ENCODE data around the gene RAPGEF1. TPM values are rescaled to one million over a fixed set of nuclear protein-coding genes. Genes with fewer than 3 reads are reported as not detected.
"Not testable (repeated sequence)": the region's sequence is repeated elsewhere in the genome, so short reads cannot be mapped to it uniquely, and the experiment has no call there.

RAPGEF1 gene
- total RNA-seq, 2 experiments from 2014 or later, result 149 to 158 TPM

DNA sequence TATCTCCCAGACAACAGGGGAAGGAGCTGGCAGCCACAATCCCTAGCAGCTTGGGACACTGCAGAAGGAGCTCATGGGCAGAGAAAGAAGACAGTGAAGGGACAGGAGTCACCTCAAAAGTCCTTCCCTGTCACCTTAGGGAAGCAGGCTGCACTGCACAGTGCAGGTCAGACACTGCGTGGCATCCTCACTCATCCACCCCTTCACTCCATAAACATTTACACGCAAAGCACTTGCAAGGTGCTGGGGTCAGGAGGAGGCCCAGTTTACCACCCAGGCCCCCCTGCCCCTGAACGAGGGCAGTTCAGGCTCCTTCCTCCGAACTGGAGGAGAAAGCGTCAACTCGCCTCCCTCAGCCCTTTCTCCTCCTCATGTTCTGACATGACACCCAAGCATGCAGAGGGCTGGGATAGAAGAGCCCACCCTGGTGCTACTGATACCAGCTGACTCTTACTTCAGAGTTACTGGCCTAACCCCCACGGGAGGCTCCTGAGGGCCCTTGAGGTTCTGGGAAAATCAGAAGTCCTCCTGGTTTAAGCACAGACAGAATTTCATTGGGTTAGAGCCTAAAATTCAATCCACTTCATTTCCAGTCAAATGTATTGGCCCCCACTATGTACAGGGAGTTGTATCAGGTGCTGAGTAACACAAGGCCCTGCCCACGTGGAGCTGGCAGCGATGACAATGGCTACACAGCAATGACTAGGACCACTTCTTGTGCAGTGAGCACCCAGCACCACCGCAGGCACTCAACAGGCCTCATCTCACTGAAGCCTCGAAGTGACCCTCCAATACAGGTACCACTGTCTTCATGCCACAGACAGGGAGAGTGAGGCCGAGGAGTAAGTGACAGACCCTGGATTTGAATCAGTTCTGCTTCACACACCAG is 70.4 kb downstream of the RAPGEF1 start:
- Mint-ChIP-seq H3K27ac (peak overlapping the region; percentile 100), H3K36me3 (ENCODE audit: low read depth) (peaks cover 54% of the 10 kb centered on the region), H3K9me3 (no peaks in the 10 kb centered on the region), H3K4me1 (peaks cover 96% of the 10 kb centered on the region), H3K4me3 (peak overlapping the region; percentile 67), H3K27me3 (no peaks in the 10 kb centered on the region)
- DNase-seq, result peak; percentile 31
- ChIA-PET POLR2A (interaction anchor here (0.6 to 9.5 kb wide), 10 partner anchors 9 to 64 kb away, joined by 3 to 238 read pairs (median 9); partner anchors contain the start of gene RAPGEF1), CTCF (interaction anchor here (0.6 to 5.0 kb wide), 11 partner anchors 8 to 70 kb away, joined by 3 to 30 read pairs (median 5); partner anchors contain the start of gene RAPGEF1)

DNA sequence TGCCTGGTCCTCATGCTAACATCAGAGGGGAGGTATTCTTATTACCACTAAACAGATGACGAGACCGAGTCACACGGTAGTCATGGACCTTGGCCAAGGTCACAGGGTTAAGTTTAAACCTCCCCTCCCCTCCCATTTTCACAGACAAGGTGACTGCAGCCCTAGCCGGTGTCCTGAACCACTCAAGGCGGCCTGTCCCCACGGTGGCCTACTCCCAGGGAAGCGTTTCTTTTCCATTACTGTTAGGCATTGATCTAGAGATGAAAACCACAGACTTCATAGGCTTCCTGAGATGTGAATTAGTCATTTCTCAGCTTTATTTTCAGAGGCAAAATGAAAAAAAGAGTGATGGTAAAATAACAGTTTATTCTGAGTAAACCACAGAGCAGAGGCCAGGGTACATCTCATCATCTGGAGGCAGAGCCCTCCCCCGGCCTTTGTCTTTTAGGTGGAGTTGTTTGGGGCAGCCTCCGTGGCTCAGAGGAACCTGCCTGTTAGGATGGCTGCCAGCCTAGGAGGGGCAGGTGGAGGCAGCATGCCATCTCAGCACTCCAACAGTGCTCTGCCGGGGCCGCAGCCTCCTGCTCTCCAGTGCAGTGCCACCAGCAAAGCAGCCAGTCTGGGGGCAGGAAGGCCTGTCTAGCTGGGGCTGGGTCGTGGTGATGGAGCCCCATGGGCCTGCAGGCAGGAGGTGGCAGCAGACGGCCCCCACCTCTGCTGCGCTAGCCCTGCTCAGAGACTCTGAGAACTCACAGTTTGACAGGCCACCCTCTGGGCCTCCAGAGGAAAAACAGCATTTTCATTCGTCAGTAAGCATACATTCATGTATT is 71.2 kb downstream of the RAPGEF1 start:
- Mint-ChIP-seq H3K27me3 (no peaks in the 10 kb centered on the region), H3K4me3 (peak overlapping the region; percentile 67), H3K36me3 (ENCODE audit: low read depth) (peaks cover 58% of the 10 kb centered on the region), H3K27ac (peak overlapping the region; percentile 100), H3K4me1 (peaks cover 94% of the 10 kb centered on the region), H3K9me3 (no peaks in the 10 kb centered on the region)
- peak; percentile 76 for DNase-seq
- POLR2A ChIA-PET, result interaction anchor here (0.6 to 9.5 kb wide), 15 partner anchors 10 to 65 kb away, joined by 3 to 238 read pairs (median 6); partner anchors contain the start of gene RAPGEF1
- CTCF ChIA-PET, result interaction anchor here (0.6 to 5.0 kb wide), 11 partner anchors 9 to 70 kb away, joined by 3 to 30 read pairs (median 5); partner anchors contain the start of gene RAPGEF1

DNA sequence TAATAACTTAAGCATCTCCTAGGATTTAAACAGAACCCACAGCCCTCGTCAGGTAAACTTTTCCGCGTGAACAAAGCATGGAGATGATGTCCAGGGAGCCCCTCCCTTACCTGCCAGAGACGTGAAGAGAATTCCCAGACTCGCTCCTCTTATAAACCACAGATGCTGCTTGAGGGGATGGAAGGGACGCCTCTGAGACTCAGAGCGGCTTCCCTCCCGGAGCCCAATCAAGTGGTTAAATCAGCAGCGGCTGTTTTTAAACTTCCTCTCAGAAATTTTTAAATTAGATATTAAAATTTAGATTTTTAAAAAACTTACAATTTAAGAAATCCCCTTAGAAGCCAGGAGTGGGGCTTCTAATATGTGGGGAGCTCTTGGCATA is 71.8 kb downstream of the RAPGEF1 start:
- CTCF ChIA-PET, result interaction anchor here (0.8 to 5.0 kb wide), 11 partner anchors 10 to 71 kb away, joined by 3 to 30 read pairs (median 6); partner anchors contain the start of gene RAPGEF1
- no peaks in the 10 kb centered on the region for H3K9me3 Mint-ChIP-seq
- H3K4me1 Mint-ChIP-seq, result peaks cover 95% of the 10 kb centered on the region
- peaks cover 59% of the 10 kb centered on the region for H3K36me3 Mint-ChIP-seq (ENCODE audit: low read depth)
- peak; percentile 31 for DNase-seq
- H3K4me3 Mint-ChIP-seq, result peak overlapping the region; percentile 71
- POLR2A ChIA-PET, result interaction anchor here (1.0 to 9.5 kb wide), 11 partner anchors 10 to 65 kb away, joined by 3 to 238 read pairs (median 8); partner anchors contain the start of gene RAPGEF1
- H3K27ac Mint-ChIP-seq, result peak overlapping the region; percentile 100
- no peaks in the 10 kb centered on the region for H3K27me3 Mint-ChIP-seq

DNA sequence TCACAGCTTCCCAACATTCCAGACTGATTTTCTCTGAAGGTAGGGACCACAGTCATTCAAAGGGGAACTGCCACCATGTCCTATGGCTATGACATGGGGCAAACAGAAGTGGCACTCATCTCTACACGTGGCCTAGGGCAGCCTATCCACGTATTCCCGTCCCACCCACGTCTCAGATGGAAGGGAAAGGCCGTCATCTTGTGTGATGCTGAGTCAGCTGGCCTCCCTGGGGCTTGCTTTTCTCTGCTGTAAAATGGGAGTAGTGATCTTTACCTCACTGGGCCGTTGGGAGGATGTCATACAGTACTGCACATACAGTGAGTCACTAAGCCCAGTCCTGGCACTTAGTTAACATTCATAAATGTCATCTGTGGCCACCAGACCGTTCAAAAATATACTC is 72.3 kb downstream of the RAPGEF1 start:
- Mint-ChIP-seq H3K4me1 (peaks cover 95% of the 10 kb centered on the region), H3K36me3 (ENCODE audit: low read depth) (peaks cover 61% of the 10 kb centered on the region), H3K27ac (peak overlapping the region; percentile 100), H3K4me3 (peak overlapping the region; percentile 71), H3K9me3 (no peaks in the 10 kb centered on the region), H3K27me3 (no peaks in the 10 kb centered on the region)
- ChIA-PET CTCF (interaction anchor here (0.8 to 5.0 kb wide), 10 partner anchors 10 to 72 kb away, joined by 3 to 30 read pairs (median 6); partner anchors contain the start of gene RAPGEF1), POLR2A (interaction anchor here (1.0 to 9.5 kb wide), 9 partner anchors 10 to 66 kb away, joined by 4 to 238 read pairs (median 8); partner anchors contain the start of gene RAPGEF1)
- peak; percentile 81 for DNase-seq

DNA sequence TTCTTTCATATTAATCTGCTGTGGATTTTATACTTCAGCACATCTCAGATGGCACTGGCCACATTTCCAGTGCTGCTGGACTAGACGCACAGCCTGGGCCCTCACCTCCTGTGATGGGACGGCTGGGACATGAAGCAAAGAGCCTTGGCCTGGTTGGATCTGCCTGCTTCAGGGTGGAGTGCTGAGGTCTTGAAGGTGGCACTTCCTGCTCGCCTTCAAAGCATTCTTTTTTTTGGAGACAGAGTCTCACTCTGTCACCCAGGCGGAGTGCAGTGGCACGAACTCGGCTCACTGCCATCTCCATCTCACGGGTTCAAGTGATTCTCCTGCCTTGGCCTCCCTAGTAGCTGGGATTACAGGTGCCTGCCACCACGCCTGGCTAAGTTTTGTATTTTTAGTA is 73.1 kb downstream of the RAPGEF1 start:
- Mint-ChIP-seq H3K27me3 (no peaks in the 10 kb centered on the region), H3K4me1 (peaks cover 94% of the 10 kb centered on the region), H3K36me3 (ENCODE audit: low read depth) (peaks cover 59% of the 10 kb centered on the region), H3K27ac (peak overlapping the region; percentile 100), H3K9me3 (no peaks in the 10 kb centered on the region), H3K4me3 (peak overlapping the region; percentile 71)
- POLR2A ChIA-PET, result interaction anchor here (1.6 to 9.5 kb wide), 7 partner anchors 9 to 67 kb away, joined by 4 to 238 read pairs (median 22); partner anchors contain the start of gene RAPGEF1
- peak; percentile 47 for DNase-seq
- CTCF ChIA-PET, result interaction anchor here (1.0 to 5.0 kb wide), 6 partner anchors 11 to 72 kb away, joined by 3 to 30 read pairs (median 6); no protein-coding TSS in a partner anchor

DNA sequence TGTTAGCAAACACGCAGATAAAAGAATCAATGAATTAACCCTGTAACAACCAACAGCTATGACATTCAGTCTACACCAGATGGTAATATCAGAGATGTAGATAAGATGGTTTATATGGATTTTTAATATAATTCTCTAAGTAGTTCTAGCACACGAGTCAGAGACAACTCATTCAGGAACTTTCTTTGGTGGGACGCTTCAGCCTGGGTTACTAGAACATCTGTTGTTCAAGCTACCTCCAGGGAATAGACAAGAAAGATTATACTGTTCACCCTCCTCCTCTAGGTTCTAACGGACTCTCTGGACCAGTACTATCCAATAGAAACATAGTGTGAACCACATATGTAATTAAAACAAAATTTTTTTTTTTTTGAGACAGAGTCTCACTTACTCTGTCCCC is 73.8 kb downstream of the RAPGEF1 start:
- H3K27ac Mint-ChIP-seq, result peak overlapping the region; percentile 100
- POLR2A ChIA-PET, result interaction anchor here (0.6 to 9.5 kb wide), 6 partner anchors 9 to 400 kb away, joined by 3 to 238 read pairs (median 42); partner anchors contain the start of gene RAPGEF1
- no peaks in the 10 kb centered on the region for H3K9me3 Mint-ChIP-seq
- CTCF ChIA-PET, result interaction anchor here (0.8 to 5.0 kb wide), 7 partner anchors 12 to 73 kb away, joined by 3 to 30 read pairs (median 6); no protein-coding TSS in a partner anchor
- peaks cover 91% of the 10 kb centered on the region for H3K4me1 Mint-ChIP-seq
- H3K36me3 Mint-ChIP-seq (ENCODE audit: low read depth), result peaks cover 55% of the 10 kb centered on the region
- no peak overlapping the region for H3K4me3 Mint-ChIP-seq
- no peaks in the 10 kb centered on the region for H3K27me3 Mint-ChIP-seq
- DNase-seq, result no peak

DNA sequence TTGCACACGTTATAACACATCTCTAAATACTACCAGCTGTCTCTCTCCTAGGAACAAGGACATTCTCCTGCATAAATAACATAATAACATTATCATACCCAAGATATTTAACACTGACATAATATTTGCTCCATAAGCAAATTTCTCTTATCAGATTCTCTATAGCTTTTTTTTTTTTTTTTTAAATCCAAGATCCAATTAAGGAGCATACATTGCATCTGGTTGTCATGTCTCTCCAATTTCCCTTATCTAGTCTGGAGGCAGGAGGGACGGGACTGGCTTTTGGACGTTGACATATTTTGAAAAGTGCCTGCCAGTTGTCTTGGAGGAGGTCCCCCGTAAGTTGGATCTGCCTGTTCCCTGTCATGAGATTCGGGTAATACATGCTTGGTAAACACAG is 76.6 kb downstream of the RAPGEF1 start:
- no peak for DNase-seq
- Mint-ChIP-seq H3K4me1 (peaks cover 88% of the 10 kb centered on the region), H3K27ac (peak overlapping the region; percentile 86), H3K27me3 (no peaks in the 10 kb centered on the region), H3K4me3 (no peak overlapping the region), H3K9me3 (no peaks in the 10 kb centered on the region), H3K36me3 (ENCODE audit: low read depth) (peaks cover 53% of the 10 kb centered on the region)
- ChIA-PET POLR2A (interaction anchor here (9.2 to 9.5 kb wide), 2 partner anchors 15 to 70 kb away, joined by 228 to 238 read pairs; partner anchors contain the start of gene RAPGEF1), CTCF (interaction anchor here (0.7 to 1.5 kb wide), 4 partner anchors 14 to 79 kb away, joined by 3 to 5 read pairs (median 4); no protein-coding TSS in a partner anchor)

DNA sequence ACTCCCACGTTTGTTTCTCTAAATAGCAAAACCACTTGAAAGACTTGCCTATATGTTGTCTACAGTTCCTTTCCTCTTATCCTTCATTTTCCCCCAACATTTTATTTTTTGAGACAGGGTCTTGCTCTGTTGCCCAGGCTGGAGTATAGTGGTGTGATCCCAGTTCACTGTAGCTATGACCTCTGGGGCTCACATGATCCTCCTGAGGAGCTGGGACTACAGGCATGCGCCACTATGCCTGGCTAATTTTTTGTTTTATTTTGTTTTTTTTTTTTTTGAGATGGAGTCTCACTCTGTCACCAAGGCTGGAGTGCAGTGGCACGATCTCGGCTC is 77.6 kb downstream of the RAPGEF1 start:
- ChIA-PET POLR2A (interaction anchor here (1.0 to 9.5 kb wide), 3 partner anchors 8 to 71 kb away, joined by 3 to 238 read pairs (median 228); partner anchors contain the start of gene RAPGEF1), CTCF (interaction anchor here (0.7 to 1.5 kb wide), 3 partner anchors 46 to 80 kb away, joined by 3 to 4 read pairs (median 3); no protein-coding TSS in a partner anchor)
- H3K9me3 Mint-ChIP-seq, H3K27me3 Mint-ChIP-seq, DNase-seq: not testable (repeated sequence)
- Mint-ChIP-seq H3K36me3 (ENCODE audit: low read depth) (peaks cover 50% of the 10 kb centered on the region), H3K27ac (peak overlapping the region; percentile 86), H3K4me3 (peak overlapping the region; percentile 33), H3K4me1 (peaks cover 89% of the 10 kb centered on the region)

DNA sequence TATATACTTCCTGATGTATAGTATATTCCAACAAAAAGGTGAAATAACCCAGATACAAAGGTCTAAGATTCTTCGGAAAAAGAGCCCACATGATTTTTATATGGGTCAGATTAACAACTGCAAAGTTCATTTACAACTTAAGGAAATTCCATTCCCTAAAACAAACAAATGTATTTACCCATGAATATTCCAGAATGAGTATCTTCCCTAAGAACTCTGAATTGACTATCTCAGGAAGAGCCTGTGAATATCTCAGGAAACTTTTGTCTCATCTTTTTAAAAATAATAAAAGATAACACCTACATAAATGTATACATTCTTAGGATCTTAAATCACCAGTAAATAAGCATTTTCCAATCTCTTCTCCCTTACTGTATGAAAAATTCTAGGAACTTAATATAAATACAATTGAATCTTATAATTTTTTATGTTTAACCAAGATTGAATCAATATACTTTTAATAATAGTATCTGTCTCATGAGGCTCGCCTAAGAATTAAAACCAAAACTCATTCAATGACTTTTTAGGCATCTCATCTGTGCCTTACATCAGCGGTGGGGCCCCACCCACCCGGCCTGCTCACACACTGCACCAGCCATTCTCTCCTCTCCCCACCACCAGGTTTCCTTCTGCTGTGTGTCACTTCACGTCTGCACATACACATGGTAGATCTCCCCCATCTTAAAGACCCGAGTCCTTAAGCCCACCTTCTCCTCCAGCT is 78.1 kb downstream of the RAPGEF1 start:
- Mint-ChIP-seq H3K4me3 (peak overlapping the region; percentile 33), H3K9me3 (no peaks in the 10 kb centered on the region), H3K4me1 (peaks cover 89% of the 10 kb centered on the region), H3K36me3 (ENCODE audit: low read depth) (peaks cover 48% of the 10 kb centered on the region), H3K27me3 (no peaks in the 10 kb centered on the region), H3K27ac (peak overlapping the region; percentile 86)
- DNase-seq, result peak; percentile 79
- POLR2A ChIA-PET, result interaction anchor here (1.0 to 9.5 kb wide), 3 partner anchors 9 to 72 kb away, joined by 3 to 238 read pairs (median 228); partner anchors contain the start of gene RAPGEF1
- CTCF ChIA-PET, result interaction anchor here (1.4 kb wide), 1 partner anchor 81 kb away, joined by 3 read pairs; no protein-coding TSS in a partner anchor

DNA sequence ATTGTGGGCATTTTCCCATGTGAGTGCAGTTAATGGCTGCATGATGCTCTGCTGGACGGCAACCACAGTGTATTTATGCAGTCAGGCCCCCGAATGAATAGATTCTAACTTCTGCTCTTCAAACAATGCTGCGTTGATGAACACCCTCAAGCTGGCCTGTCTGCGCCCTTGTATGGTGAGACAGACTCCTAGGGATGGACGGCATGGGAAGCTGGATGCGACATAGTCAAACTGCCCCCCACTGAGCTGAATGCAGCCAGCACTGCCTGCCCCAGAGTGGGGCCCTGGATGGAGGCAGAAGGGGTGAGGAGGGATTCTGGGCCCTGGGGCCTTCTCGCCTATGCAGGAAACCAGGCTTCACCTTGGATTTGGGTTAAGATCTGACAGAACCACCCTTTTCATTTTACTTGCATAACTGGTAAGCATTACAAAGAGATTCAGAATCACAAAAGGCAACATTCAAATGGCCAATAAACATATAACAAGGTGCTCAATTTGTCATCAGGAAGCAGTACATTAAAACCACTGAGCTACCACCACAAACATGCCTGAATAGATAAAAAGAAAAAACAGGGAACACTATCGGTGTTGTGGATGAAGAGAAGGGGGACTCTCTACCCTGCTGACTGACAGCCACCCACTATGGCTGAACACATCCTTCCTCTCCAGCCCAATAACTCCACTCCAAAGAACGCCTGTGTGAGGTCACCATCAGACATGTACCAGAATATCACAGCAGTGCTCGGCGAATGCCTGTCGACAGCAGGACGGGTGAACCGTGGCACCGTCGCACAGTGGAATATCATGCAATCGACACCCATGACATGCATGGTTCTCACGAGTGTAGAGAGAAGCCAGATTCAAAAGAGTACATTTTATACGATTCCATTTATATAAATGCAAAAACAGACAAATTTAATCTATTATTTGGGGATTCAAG is 79.1 kb downstream of the RAPGEF1 start:
- Mint-ChIP-seq H3K4me1 (peaks cover 89% of the 10 kb centered on the region), H3K4me3 (no peak overlapping the region), H3K9me3 (no peaks in the 10 kb centered on the region), H3K27ac (peak overlapping the region; percentile 41), H3K27me3 (no peaks in the 10 kb centered on the region), H3K36me3 (ENCODE audit: low read depth) (peaks cover 47% of the 10 kb centered on the region)
- no peak for DNase-seq
- POLR2A ChIA-PET, result interaction anchor here (0.7 to 6.4 kb wide), 2 partner anchors 7 to 13 kb away, joined by 3 to 61 read pairs; no protein-coding TSS in a partner anchor
- CTCF ChIA-PET, result no interaction called here
